ENCODE measurements around the gene SLC2A2.

- TF ChIP-seq POLR2A (IDR thresholded peaks at IDR 0.05; ENCODE audit: low read length) (no peak), GATA1 (IDR thresholded peaks at IDR 0.05; ENCODE audit: low read depth, low read length) (no peak)
Observed at GRCh38 chr3:171039674-171040073, 13.2 kb upstream of the SLC2A2 start.

Measured in erythroblast (primary cell).